Measurements from ENCODE around the gene ADAMTSL1. TPM values are rescaled to one million over a fixed set of nuclear protein-coding genes. Genes with fewer than 3 reads are reported as not detected.
"Not testable (repeated sequence)": the region's sequence is repeated elsewhere in the genome, so short reads cannot be mapped to it uniquely, and the experiment has no call there.

The ADAMTSL1 gene
- total RNA-seq, 2 donors from 2014 or later: 1.5 TPM; not detected in 1

- no peak for TF ChIP-seq CTCF (conservative IDR thresholded peaks at IDR 0.05)
- Mint-ChIP-seq H3K9me3 (no peaks in the 10 kb centered on the region), H3K27me3 (ENCODE audit: insufficient read depth) (no peaks in the 10 kb centered on the region), H3K4me1 (no peaks in the 10 kb centered on the region), H3K27ac (no peak overlapping the region), H3K4me3 (no peak overlapping the region), H3K36me3 (ENCODE audit: low read depth) (no peaks in the 10 kb centered on the region)
- H3K9ac ChIP-seq (ENCODE audit: extremely low read depth, low read length, poor library complexity, severe bottlenecking): no peak overlapping the region
- H3K4me1 ChIP-seq (ENCODE audit: control insufficient read depth, insufficient read depth, low read length): no peaks in the 10 kb centered on the region
- H3K4me3 ChIP-seq (ENCODE audit: low read length): no peak overlapping the region
- no peak overlapping the region for H3K27ac ChIP-seq (ENCODE audit: low read depth, low read length)
- no peaks in the 10 kb centered on the region for H3K36me3 ChIP-seq (ENCODE audit: control insufficient read depth, insufficient read depth, low read length)
- H3K27me3 ChIP-seq (ENCODE audit: control insufficient read depth, insufficient read depth, low read length, poor library complexity, severe bottlenecking): no peaks in the 10 kb centered on the region
- DNase-seq: no peak
- 90 to 96% methylated on average over 3 to 7 of the region's 7 CpGs for WGBS, 2 experiments (ENCODE audit: insufficient coverage in 1 of 2, insufficient read length in 1 of 2)
- H3K9me3 ChIP-seq (ENCODE audit: control insufficient read depth, low read length): no peaks in the 10 kb centered on the region
Measured at GRCh38 chr9:18928711-18929110, 454.8 kb downstream of the ADAMTSL1 start.

GRCh38 chr9:18930611-18931010, 456.7 kb downstream of the ADAMTSL1 start:
- not testable (repeated sequence) for H3K36me3 Mint-ChIP-seq (ENCODE audit: low read depth); H3K27me3 Mint-ChIP-seq (ENCODE audit: insufficient read depth); DNase-seq; H3K27me3 ChIP-seq (ENCODE audit: control insufficient read depth, insufficient read depth, low read length, poor library complexity, severe bottlenecking); H3K27ac ChIP-seq (ENCODE audit: low read depth, low read length); H3K9me3 Mint-ChIP-seq; H3K4me3 ChIP-seq (ENCODE audit: low read length); H3K4me1 Mint-ChIP-seq; H3K27ac Mint-ChIP-seq; H3K4me3 Mint-ChIP-seq; H3K9ac ChIP-seq (ENCODE audit: extremely low read depth, low read length, poor library complexity, severe bottlenecking); H3K9me3 ChIP-seq (ENCODE audit: control insufficient read depth, low read length); H3K36me3 ChIP-seq (ENCODE audit: control insufficient read depth, insufficient read depth, low read length); H3K4me1 ChIP-seq (ENCODE audit: control insufficient read depth, insufficient read depth, low read length)
- WGBS, 2 experiments (ENCODE audit: insufficient coverage in 1 of 2, insufficient read length in 1 of 2): 83 to 86% methylated on average over 8 to 13 of the region's 13 CpGs

GRCh38 chr9:18935541-18935940, 461.6 kb downstream of the ADAMTSL1 start:
- Mint-ChIP-seq H3K4me1 (no peaks in the 10 kb centered on the region), H3K9me3 (no peaks in the 10 kb centered on the region), H3K36me3 (ENCODE audit: low read depth) (no peaks in the 10 kb centered on the region), H3K4me3 (no peak overlapping the region), H3K27ac (no peak overlapping the region), H3K27me3 (ENCODE audit: insufficient read depth) (no peaks in the 10 kb centered on the region)
- TF ChIP-seq CTCF (conservative IDR thresholded peaks at IDR 0.05): no peak
- Histone ChIP-seq H3K9ac (ENCODE audit: extremely low read depth, low read length, poor library complexity, severe bottlenecking) (no peak overlapping the region), H3K27me3 (ENCODE audit: control insufficient read depth, insufficient read depth, low read length, poor library complexity, severe bottlenecking) (no peaks in the 10 kb centered on the region), H3K4me3 (ENCODE audit: low read length) (no peak overlapping the region), H3K36me3 (ENCODE audit: control insufficient read depth, insufficient read depth, low read length) (no peaks in the 10 kb centered on the region), H3K9me3 (ENCODE audit: control insufficient read depth, low read length) (no peaks in the 10 kb centered on the region), H3K4me1 (ENCODE audit: control insufficient read depth, insufficient read depth, low read length) (no peaks in the 10 kb centered on the region), H3K27ac (ENCODE audit: low read depth, low read length) (no peak overlapping the region)
- WGBS, 2 experiments (ENCODE audit: insufficient coverage in 1 of 2, insufficient read length in 1 of 2): 83 to 84% methylated on average over 1 to 2 of the region's 2 CpGs
- no peak for DNase-seq

Measured in endodermal cell (in vitro differentiated cells).